HEK293 (cell line): Measurements from ENCODE around the gene MKKS.

Source experiments
- CTCF ChIA-PET: fragments of 350-600 bp; formaldehyde crosslinking; extraction: SDS; loops from one replicate; lab custom pipeline; 2021; ENCODE audit warnings: antibody characterized with exemption; lab: Yijun Ruan, JAX
- POLR2A ChIA-PET: fragments of 300-600 bp; formaldehyde crosslinking; extraction: SDS; loops from one replicate; lab custom pipeline; 2020; ENCODE audit warnings: antibody characterized with exemption, inconsistent platforms; lab: Yijun Ruan, JAX
- H3K27ac ChIP-seq: fragments of 200-500 bp; sonication (Bioruptor generic); 2 replicates; pipeline ENCODE4 v1.5.1; 2014; ENCODE audit warnings: low read depth, low read length, control low read depth, inconsistent platforms; ENCODE audit errors: extremely low read depth
- H3K36me3 ChIP-seq, 2 experiments: fragments of 200-500 bp in 1 of 2; sonication (Bioruptor generic) in 1 of 2; 1 replicate in 1 of 2; 2 replicates in 1 of 2; pipeline ENCODE4 v1.5.1; 2014 to 2017; ENCODE audit warnings: inconsistent platforms in 2 of 2, low read length in 2 of 2; ENCODE audit not compliant: control insufficient read depth in 2 of 2, insufficient read depth in 1 of 2
- H3K4me1 ChIP-seq: fragments of 200-500 bp; sonication (Bioruptor generic); 2 replicates; pipeline ENCODE4 v1.5.1; 2014; ENCODE audit warnings: mild to moderate bottlenecking, low read length, inconsistent platforms; ENCODE audit not compliant: control insufficient read depth, insufficient read depth
- H3K4me3 ChIP-seq: 2 replicates; pipeline ENCODE4 v1.5.1; 2011; ENCODE audit warnings: low read depth, mild to moderate bottlenecking, control low read depth, low read length, moderate library complexity
- H3K9me3 ChIP-seq: fragments of 200-500 bp; sonication (Bioruptor generic); 2 replicates; pipeline ENCODE4 v1.5.1; 2014; ENCODE audit warnings: low read depth, low read length, inconsistent platforms; ENCODE audit not compliant: control insufficient read depth, insufficient read depth
- BCL6B ChIP-seq: fragments of 450-650 bp; formaldehyde crosslinking; IDR thresholded peaks from 2 replicates; pipeline ENCODE4 v1.5.1; 2017; ENCODE audit warnings: missing biosample characterization, missing genetic modification characterization
- GFI1B ChIP-seq: fragments of 450-650 bp; formaldehyde crosslinking; IDR thresholded peaks from 2 replicates; pipeline ENCODE4 v1.5.1; 2016; ENCODE audit warnings: missing biosample characterization, missing genetic modification characterization
- KLF8 ChIP-seq: fragments of 450-650 bp; formaldehyde crosslinking; IDR thresholded peaks from 2 replicates; pipeline ENCODE4 v1.5.1; 2016; ENCODE audit warnings: missing biosample characterization, missing genetic modification characterization
- PBX3 ChIP-seq: sonication (generic); formaldehyde crosslinking; IDR thresholded peaks from 2 replicates; pipeline ENCODE4 v1.8.1; 2022; ENCODE audit warnings: mild to moderate bottlenecking, moderate library complexity, missing genetic modification reagents
- REPIN1 ChIP-seq: fragments of 450-650 bp; formaldehyde crosslinking; IDR thresholded peaks from 2 replicates; pipeline ENCODE4 v1.5.1; 2017; ENCODE audit warnings: missing biosample characterization, missing genetic modification characterization, low read depth
- TCF7L2 ChIP-seq: IDR thresholded peaks from 2 replicates; pipeline ENCODE4 v1.6.1; 2011; ENCODE audit warnings: low read depth, mild to moderate bottlenecking, inconsistent platforms, low read length, moderate library complexity, borderline replicate concordance
- YY2 ChIP-seq: fragments of 450-650 bp; formaldehyde crosslinking; IDR thresholded peaks from 2 replicates; pipeline ENCODE4 v1.5.1; 2016; ENCODE audit warnings: missing biosample characterization, missing genetic modification characterization
- ZFHX2 ChIP-seq: fragments of 450-650 bp; formaldehyde crosslinking; conservative IDR thresholded peaks from 2 replicates; pipeline ENCODE4 v1.5.1; 2016; ENCODE audit warnings: missing biosample characterization, missing genetic modification characterization
- ZNF10 ChIP-seq: fragments of 450-650 bp; formaldehyde crosslinking; IDR thresholded peaks from 2 replicates; pipeline ENCODE4 v1.5.1; 2017; ENCODE audit warnings: missing biosample characterization, missing genetic modification characterization
- ZNF132 ChIP-seq: fragments of 450-650 bp; formaldehyde crosslinking; IDR thresholded peaks from 2 replicates; pipeline ENCODE4 v1.5.1; 2017; ENCODE audit warnings: missing biosample characterization, missing genetic modification characterization, borderline replicate concordance
- ZNF202 ChIP-seq: fragments of 450-650 bp; formaldehyde crosslinking; IDR thresholded peaks from 2 replicates; pipeline ENCODE4 v1.5.1; 2016; ENCODE audit warnings: missing biosample characterization, missing genetic modification characterization, borderline replicate concordance
- ZNF211 ChIP-seq: fragments of 450-650 bp; formaldehyde crosslinking; IDR thresholded peaks from 2 replicates; pipeline ENCODE4 v1.5.1; 2016; ENCODE audit warnings: low read depth, missing biosample characterization, missing genetic modification characterization
- ZNF223 ChIP-seq: fragments of 450-650 bp; formaldehyde crosslinking; IDR thresholded peaks from 2 replicates; pipeline ENCODE4 v1.5.1; 2016; ENCODE audit warnings: missing biosample characterization, missing genetic modification characterization
- ZNF274 ChIP-seq, 2 experiments: fragments of 200-500 bp in 1 of 2; fragments of 450-650 bp in 1 of 2; sonication (Bioruptor generic) in 1 of 2; formaldehyde crosslinking in 1 of 2; IDR thresholded peaks; 2 replicates each; pipeline versions ENCODE4 v1.5.1 to v1.6.1; 2014 to 2016; ENCODE audit warnings: borderline replicate concordance in 1 of 2, inconsistent platforms in 1 of 2, low read length in 1 of 2, missing biosample characterization in 1 of 2, missing genetic modification characterization in 1 of 2
- ZNF280D ChIP-seq: fragments of 450-650 bp; formaldehyde crosslinking; IDR thresholded peaks from 2 replicates; pipeline ENCODE4 v1.5.1; 2016; ENCODE audit warnings: missing biosample characterization, missing genetic modification characterization
- ZNF354C ChIP-seq: fragments of 450-650 bp; formaldehyde crosslinking; IDR thresholded peaks from 2 replicates; pipeline ENCODE4 v1.5.1; 2016; ENCODE audit warnings: missing biosample characterization, missing genetic modification characterization, low read depth, borderline replicate concordance
- ZNF366 ChIP-seq: fragments of 450-650 bp; formaldehyde crosslinking; conservative IDR thresholded peaks from 2 replicates; pipeline ENCODE4 v1.5.1; 2016; ENCODE audit warnings: missing biosample characterization, missing genetic modification characterization
- ZNF391 ChIP-seq: fragments of 450-650 bp; formaldehyde crosslinking; IDR thresholded peaks from 2 replicates; pipeline ENCODE4 v1.5.1; 2016; ENCODE audit warnings: low read depth, missing biosample characterization, missing genetic modification characterization, borderline replicate concordance
- ZNF48 ChIP-seq: fragments of 450-650 bp; formaldehyde crosslinking; IDR thresholded peaks from 2 replicates; pipeline ENCODE4 v1.5.1; 2016; ENCODE audit warnings: missing biosample characterization, missing genetic modification characterization
- ZNF488 ChIP-seq: fragments of 450-650 bp; formaldehyde crosslinking; IDR thresholded peaks from 2 replicates; pipeline ENCODE4 v1.5.1; 2016; ENCODE audit warnings: missing biosample characterization, missing genetic modification characterization
- ZNF529 ChIP-seq: fragments of 450-650 bp; formaldehyde crosslinking; IDR thresholded peaks from 2 replicates; pipeline ENCODE4 v1.5.1; 2017; ENCODE audit warnings: missing genetic modification characterization, missing biosample characterization; ENCODE audit not compliant: insufficient replicate concordance
- ZNF571 ChIP-seq: fragments of 450-650 bp; formaldehyde crosslinking; IDR thresholded peaks from 2 replicates; pipeline ENCODE4 v1.5.0; 2017; ENCODE audit warnings: missing biosample characterization, missing genetic modification characterization
- ZNF610 ChIP-seq: fragments of 450-650 bp; formaldehyde crosslinking; IDR thresholded peaks from 2 replicates; pipeline ENCODE4 v1.5.1; 2016; ENCODE audit warnings: missing biosample characterization, missing genetic modification characterization, borderline replicate concordance
- ZNF707 ChIP-seq: fragments of 450-650 bp; formaldehyde crosslinking; IDR thresholded peaks from 2 replicates; pipeline ENCODE4 v1.5.1; 2016; ENCODE audit warnings: missing biosample characterization, missing genetic modification characterization
- ZNF843 ChIP-seq: fragments of 450-650 bp; formaldehyde crosslinking; IDR thresholded peaks from 2 replicates; pipeline ENCODE4 v1.5.1; 2016; ENCODE audit warnings: missing biosample characterization, missing genetic modification characterization
- TF ChIP-seq, protein P1 (sequence below): fragments of 450-650 bp; formaldehyde crosslinking; IDR thresholded peaks from 2 replicates; pipeline ENCODE4 v1.5.1; 2016; ENCODE audit warnings: missing biosample characterization, missing genetic modification characterization, borderline replicate concordance

MKKS gene

DNA sequence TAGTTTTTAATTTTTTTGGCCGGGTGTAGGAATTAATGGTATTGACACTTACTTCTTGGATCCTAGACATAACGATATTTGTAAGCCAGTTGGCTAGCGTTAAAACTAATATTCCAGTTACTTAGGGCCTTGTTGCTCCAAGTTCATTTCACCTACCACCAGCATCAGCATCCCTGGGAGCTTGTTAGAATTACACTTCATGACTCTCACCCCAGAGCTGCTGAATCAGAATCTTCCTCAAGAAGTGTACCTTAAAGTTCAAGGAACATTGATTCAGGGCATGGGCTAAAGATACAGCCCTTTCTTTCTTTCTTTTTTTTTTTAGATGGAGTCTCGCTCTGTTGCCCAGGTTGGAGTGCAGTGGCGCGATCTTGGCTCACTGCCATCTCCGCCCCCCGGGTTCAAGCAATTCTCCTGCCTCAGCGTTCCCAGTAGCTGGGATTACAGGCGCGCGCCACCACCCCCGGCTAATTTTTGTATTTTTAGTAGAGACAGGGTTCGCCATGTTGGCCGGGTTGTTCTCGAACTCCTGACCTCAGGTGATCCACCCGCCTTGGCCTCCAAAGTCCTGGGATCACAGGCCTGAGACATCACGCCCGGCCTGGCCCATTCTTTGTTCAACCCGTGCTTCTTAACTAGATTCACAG lies 2.2 kb upstream of the MKKS start:
- H3K9me3 ChIP-seq = no peaks in the 10 kb centered on the region
- POLR2A ChIA-PET = interaction anchor here (0.6 kb wide), 1 partner anchor 702 kb away, joined by 3 read pairs; no protein-coding TSS in a partner anchor

DNA sequence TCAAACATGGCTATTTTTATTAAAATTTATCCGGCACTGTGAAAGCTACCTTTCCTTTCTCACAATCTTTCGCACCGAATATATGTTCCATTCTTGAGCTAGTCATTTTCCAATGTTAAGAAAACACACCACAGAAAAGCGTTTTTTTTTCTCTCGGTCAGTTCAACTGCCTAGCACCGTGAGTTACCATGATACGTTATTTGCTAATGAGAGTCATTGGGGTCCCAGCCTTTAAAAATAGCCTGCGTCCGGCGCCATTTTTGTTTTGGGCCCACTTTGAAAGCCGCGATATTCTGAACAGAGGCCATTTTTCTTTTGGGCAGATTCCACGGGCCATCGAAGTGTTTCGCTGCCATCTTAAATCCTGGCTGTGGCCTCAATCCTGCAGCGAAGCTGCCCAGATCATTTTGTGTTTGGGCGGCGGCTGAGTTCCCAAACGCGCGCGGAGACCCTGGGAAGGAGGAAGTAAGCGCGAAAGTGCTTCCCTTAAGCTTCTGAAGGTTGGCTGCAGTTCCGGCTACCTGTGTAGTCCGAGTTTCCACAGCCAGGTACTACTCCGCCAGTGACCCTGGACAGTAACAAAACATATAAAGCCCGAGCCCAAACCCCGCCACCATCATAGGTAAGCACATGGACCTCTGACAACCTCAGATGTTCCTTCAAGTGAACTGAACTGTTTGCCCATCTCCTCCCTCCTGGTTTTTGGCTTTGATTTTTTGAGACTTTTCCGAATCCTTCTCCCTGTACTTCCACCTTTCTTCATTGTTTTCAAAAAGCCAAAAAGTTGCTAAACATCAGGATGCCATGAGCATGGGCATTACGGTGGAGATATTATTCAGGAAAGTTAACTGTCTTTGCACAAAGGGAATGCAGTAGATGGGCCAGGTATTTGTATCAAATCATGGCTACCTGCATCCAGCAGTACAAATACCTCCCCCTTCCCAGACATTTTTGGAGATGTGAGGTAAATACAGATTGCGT lies 1.1 kb upstream of the MKKS start, which contains the start of gene SLX4IP:
SLX4IP (plus strand) TSS at position 474 of the 981 bp plus-strand sequence. CDS start 22,900 bp downstream, outside the sequence.
- peak within 1 kb of the TSS; percentile 67 for H3K4me3 ChIP-seq
- ChIA-PET POLR2A (interaction anchor here (0.6 to 2.4 kb wide), 22 partner anchors 8 to 1027 kb away, joined by 3 to 12 read pairs (median 4); partner anchors contain the start of genes ANKEF1, JAG1, PAK5 and SNAP25), CTCF (interaction anchor here (0.6 to 3.8 kb wide), 10 partner anchors 8 to 1590 kb away, joined by 3 to 22 read pairs (median 4); no protein-coding TSS in a partner anchor)
- no peaks in the 10 kb centered on the region for H3K9me3 ChIP-seq
- H3K27ac ChIP-seq = peak within 1 kb of the TSS; percentile 85
- no peaks in the 10 kb centered on the region for H3K4me1 ChIP-seq
- H3K36me3 ChIP-seq = peaks cover 0 to 3% of the 10 kb centered on the region in 2 experiments; a peak in 1 of 3 replicates
- TF ChIP-seq ZNF132 (tag by site-specific recombination) = no peak
- TF ChIP-seq ZNF843 (tag by site-specific recombination) = no peak
- no peak for TF ChIP-seq ZFHX2
- no peak for TF ChIP-seq ZNF529 (tag by site-specific recombination)
- TF ChIP-seq REPIN1 = no peak
- no peak for TF ChIP-seq ZNF211 (tag by site-specific recombination)
- no peak for TF ChIP-seq ZNF571 (tag by site-specific recombination)
- TF ChIP-seq ZNF366 (tag by site-specific recombination) = no peak
- peak; percentile 48; the same call in 1 of the 2 replicates for TF ChIP-seq YY2 (tag by site-specific recombination)
- TF ChIP-seq ZNF707 (tag by site-specific recombination) = no peak
- TF ChIP-seq ZNF274 (IDR thresholded peaks at IDR 0.05; ENCODE audit: low read length) = no peak
- TF ChIP-seq ZNF274 (tag by site-specific recombination; IDR thresholded peaks at IDR 0.05; ENCODE audit: borderline replicate concordance) = no peak
- no peak for TF ChIP-seq GFI1B
- no peak for TF ChIP-seq ZNF48
- no peak; the same call in 1 of the 2 replicates for TF ChIP-seq TCF7L2
- TF ChIP-seq, protein P1, sequence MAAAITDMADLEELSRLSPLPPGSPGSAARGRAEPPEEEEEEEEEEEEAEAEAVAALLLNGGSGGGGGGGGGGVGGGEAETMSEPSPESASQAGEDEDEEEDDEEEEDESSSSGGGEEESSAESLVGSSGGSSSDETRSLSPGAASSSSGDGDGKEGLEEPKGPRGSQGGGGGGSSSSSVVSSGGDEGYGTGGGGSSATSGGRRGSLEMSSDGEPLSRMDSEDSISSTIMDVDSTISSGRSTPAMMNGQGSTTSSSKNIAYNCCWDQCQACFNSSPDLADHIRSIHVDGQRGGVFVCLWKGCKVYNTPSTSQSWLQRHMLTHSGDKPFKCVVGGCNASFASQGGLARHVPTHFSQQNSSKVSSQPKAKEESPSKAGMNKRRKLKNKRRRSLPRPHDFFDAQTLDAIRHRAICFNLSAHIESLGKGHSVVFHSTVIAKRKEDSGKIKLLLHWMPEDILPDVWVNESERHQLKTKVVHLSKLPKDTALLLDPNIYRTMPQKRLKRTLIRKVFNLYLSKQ = no peak
- TF ChIP-seq ZNF488 (tag by site-specific recombination) = no peak
- TF ChIP-seq BCL6B (tag by site-specific recombination) = no peak
- no peak for TF ChIP-seq ZNF202
- TF ChIP-seq ZNF280D (tag by site-specific recombination) = no peak
- TF ChIP-seq PBX3 (CRISPR knock-in tag) = no peak
- no peak for TF ChIP-seq ZNF610 (tag by site-specific recombination)

More for the DNA sequence above, 2.2 kb upstream of the MKKS start:
- Histone ChIP-seq H3K36me3 (peaks cover 0 to 3% of the 10 kb centered on the region in 2 experiments; a peak in 1 of 3 replicates), H3K4me1 (no peaks in the 10 kb centered on the region), H3K4me3 (no peak overlapping the region), H3K27ac (no peak overlapping the region)
- CTCF ChIA-PET = interaction anchor here (0.6 to 3.8 kb wide), 2 partner anchors 9 to 533 kb away, joined by 5 to 22 read pairs; no protein-coding TSS in a partner anchor
- no peak for TF ChIP-seq ZNF10 (tag by site-specific recombination)
- no peak for TF ChIP-seq KLF8 (tag by site-specific recombination)
- TF ChIP-seq ZNF391 (tag by site-specific recombination) = no peak
- no peak for TF ChIP-seq ZNF354C (tag by site-specific recombination)
- TF ChIP-seq ZNF223 = no peak
